NCI-H526 (cell line): ENCODE measurements around the gene SLC35F6.
A peak's percentile ranks its signal among the peaks of the same experiment; 100 is the strongest.
"Not testable (repeated sequence)": the region's sequence is repeated elsewhere in the genome, so short reads cannot be mapped to it uniquely, and the experiment has no call there.

Experiments
- DNase-seq, 2 experiments: peaks; one replicate each; lab custom pipeline; 2025; lab: John Stamatoyannopoulos, UW

Gene SLC35F6

GRCh38 chr2:26784570-26785234, 20.6 kb downstream of the SLC35F6 start:
- DNase-seq, result no peak

GRCh38 chr2:26785431-26786206, 21.5 kb downstream of the SLC35F6 start, which contains the start of gene CENPA:
TSS of gene CENPA (plus strand) at chr2:26786056. CDS start at chr2:26786197, 141 bp downstream.
- peak; percentile 99 for DNase-seq

GRCh38 chr2:26786207-26787028, 22.3 kb downstream of the SLC35F6 start:
- peak in 1 of 2 experiments; percentile 64 for DNase-seq

GRCh38 chr2:26792720-26793119, 28.6 kb downstream of the SLC35F6 start:
- DNase-seq, result no peak

- DNase-seq, result no peak
Observed at GRCh38 chr2:26793518-26793917, 29.4 kb downstream of the SLC35F6 start.

- DNase-seq, result not testable (repeated sequence)
Observed at GRCh38 chr2:26795135-26795534, 31.1 kb downstream of the SLC35F6 start.

GRCh38 chr2:26801328-26801727, 37.2 kb downstream of the SLC35F6 start:
- no peak for DNase-seq

- no peak for DNase-seq
Observed at GRCh38 chr2:26801796-26802195, 37.7 kb downstream of the SLC35F6 start.

GRCh38 chr2:26805241-26805676, 41.2 kb downstream of the SLC35F6 start:
- DNase-seq, result no peak

GRCh38 chr2:26807788-26808460, 43.8 kb downstream of the SLC35F6 start:
- DNase-seq, result no peak

- DNase-seq, result no peak
Observed at GRCh38 chr2:26809211-26809610, 45.1 kb downstream of the SLC35F6 start.

GRCh38 chr2:26809876-26810577, 45.9 kb downstream of the SLC35F6 start:
- no peak for DNase-seq

- no peak for DNase-seq
Observed at GRCh38 chr2:26811261-26811660, 47.2 kb downstream of the SLC35F6 start.

- no peak for DNase-seq
Observed at GRCh38 chr2:26811791-26812694, 48.0 kb downstream of the SLC35F6 start.

GRCh38 chr2:26812731-26813130, 48.6 kb downstream of the SLC35F6 start:
- no peak for DNase-seq

- DNase-seq, result not testable (repeated sequence)
Observed at GRCh38 chr2:26814072-26814765, 50.1 kb downstream of the SLC35F6 start.

- peak in 1 of 2 experiments; percentile 19 for DNase-seq
Observed at GRCh38 chr2:26816893-26817292, 52.8 kb downstream of the SLC35F6 start.

- DNase-seq, result no peak
Observed at GRCh38 chr2:26818255-26818654, 54.2 kb downstream of the SLC35F6 start.

GRCh38 chr2:26818972-26819371, 54.9 kb downstream of the SLC35F6 start:
- DNase-seq, result no peak
